Smooth muscle cell (in vitro differentiated cells): ENCODE data around the gene CLCN2. TPM values are rescaled to one million over a fixed set of nuclear protein-coding genes. Genes with fewer than 3 reads are reported as not detected.

Source experiments
- DNase-seq: peaks from one replicate; lab custom pipeline; 2025; ENCODE audit not compliant: unreplicated experiment; lab: John Stamatoyannopoulos, UW
- H2AFZ ChIP-seq: fragments of 200-600 bp; sonication (generic); 2 replicates; pipeline ENCODE4 v1.6.0; 2016; ENCODE audit warnings: antibody characterized with exemption, low read depth, mild to moderate bottlenecking
- H3F3A ChIP-seq: fragments of 200-600 bp; sonication (generic); 2 replicates; pipeline ENCODE4 v1.6.0; 2017; ENCODE audit warnings: antibody characterized with exemption, low read depth
- H3K27ac ChIP-seq: fragments of 200-600 bp; sonication (generic); 2 replicates; pipeline ENCODE4 v1.5.1; 2016; ENCODE audit warnings: low read depth, mild to moderate bottlenecking
- H3K27me3 ChIP-seq: fragments of 200-600 bp; sonication (generic); 2 replicates; pipeline ENCODE4 v1.6.1; 2016; ENCODE audit warnings: low read depth, mild to moderate bottlenecking
- H3K36me3 ChIP-seq: fragments of 200-600 bp; sonication (generic); 2 replicates; pipeline ENCODE4 v1.5.1; 2016; ENCODE audit warnings: low read depth
- H3K4me1 ChIP-seq: fragments of 200-600 bp; sonication (generic); 2 replicates; pipeline ENCODE4 v1.5.1; 2016; ENCODE audit warnings: low read depth
- H3K4me2 ChIP-seq: fragments of 200-600 bp; sonication (generic); 2 replicates; pipeline ENCODE4 v1.6.0; 2016; ENCODE audit warnings: mild to moderate bottlenecking
- H3K4me3 ChIP-seq: fragments of 200-600 bp; sonication (generic); 2 replicates; pipeline ENCODE4 v1.5.1; 2016; ENCODE audit warnings: mild to moderate bottlenecking
- H3K79me2 ChIP-seq: fragments of 200-600 bp; sonication (generic); 2 replicates; pipeline ENCODE4 v1.6.0; 2016; ENCODE audit warnings: low read depth, mild to moderate bottlenecking
- H3K9ac ChIP-seq: fragments of 200-600 bp; sonication (generic); 2 replicates; pipeline ENCODE4 v1.6.0; 2016; ENCODE audit warnings: low read depth
- H3K9me3 ChIP-seq: fragments of 200-600 bp; sonication (generic); replicated peaks from 2 replicates; pipeline ENCODE4 v1.5.1; 2016; ENCODE audit warnings: low read depth
- H4K20me1 ChIP-seq: fragments of 200-600 bp; sonication (generic); 2 replicates; pipeline ENCODE4 v1.6.0; 2016; ENCODE audit warnings: low read depth
- CTCF ChIP-seq: fragments of 200-600 bp; sonication (generic); IDR thresholded peaks from 2 replicates; pipeline ENCODE4 v1.5.1; 2017; ENCODE audit warnings: borderline replicate concordance, mild to moderate bottlenecking, antibody characterized with exemption; ENCODE audit not compliant: insufficient read depth, poor library complexity, severe bottlenecking
- WGBS: methylation state at CpG from one replicate; pipeline ENCODE4 v1.1.7; 2016; ENCODE audit warnings: low lambda C conversion rate; 5-methylcytosine and 5-hydroxymethylcytosine counted together
- polyA plus RNA-seq: library from polyadenylated mRNA; unstranded; fragments of >200 nt; fragmentation: Nextera tagmentation; extraction: Ambion mirVana; gene quantifications from 2 replicates; pipeline ENCODE4 v1.2.1, GENCODE V29; 2016
- total RNA-seq: library from RNA; depleted of rRNA; stranded (reverse); fragments of >200 nt; gene quantifications from 2 replicates; pipeline ENCODE4 v1.2.3, GENCODE V29; 2014

CLCN2 gene
- total and polyA plus RNA-seq, 2 experiments from 2014 or later: 4.1 to 4.5 TPM

GRCh38 chr3:184308744-184309143 lies 52.7 kb downstream of the CLCN2 start:
- H2AFZ ChIP-seq: no peak overlapping the region
- no peak for TF ChIP-seq CTCF
- DNase-seq: no peak
- peaks cover 41% of the 10 kb centered on the region for H4K20me1 ChIP-seq
- peaks cover 15% of the 10 kb centered on the region for H3F3A ChIP-seq
- H3K4me3 ChIP-seq: no peak overlapping the region
- H3K27me3 ChIP-seq: no peaks in the 10 kb centered on the region
- H3K36me3 ChIP-seq: peaks cover 19% of the 10 kb centered on the region
- H3K79me2 ChIP-seq: peaks cover 8% of the 10 kb centered on the region
- no peaks in the 10 kb centered on the region for H3K9me3 ChIP-seq
- 91% methylated on average over 7 of the region's 7 CpGs for WGBS
- H3K4me1 ChIP-seq: no peaks in the 10 kb centered on the region
- no peak overlapping the region for H3K27ac ChIP-seq
- H3K9ac ChIP-seq: no peak overlapping the region
- H3K4me2 ChIP-seq: no peak overlapping the region

- H3K79me2 ChIP-seq: peaks cover 12% of the 10 kb centered on the region
- peaks cover 15% of the 10 kb centered on the region for H3F3A ChIP-seq
- H3K9me3 ChIP-seq: no peaks in the 10 kb centered on the region
- no peak overlapping the region for H2AFZ ChIP-seq
- no peaks in the 10 kb centered on the region for H3K27me3 ChIP-seq
- peaks cover 49% of the 10 kb centered on the region for H4K20me1 ChIP-seq
- no peaks in the 10 kb centered on the region for H3K4me1 ChIP-seq
- peaks cover 27% of the 10 kb centered on the region for H3K36me3 ChIP-seq
- TF ChIP-seq CTCF: no peak
- H3K4me2 ChIP-seq: no peak overlapping the region
- H3K27ac ChIP-seq: no peak overlapping the region
- WGBS: 99% methylated on average over 9 of the region's 9 CpGs
- no peak for DNase-seq
- H3K9ac ChIP-seq: no peak overlapping the region
- no peak overlapping the region for H3K4me3 ChIP-seq
Measured at GRCh38 chr3:184307915-184308314, 53.5 kb downstream of the CLCN2 start.

- no peak for TF ChIP-seq CTCF
- no peak overlapping the region for H3K27ac ChIP-seq
- H3K27me3 ChIP-seq: no peaks in the 10 kb centered on the region
- no peaks in the 10 kb centered on the region for H3K9me3 ChIP-seq
- WGBS: 100% methylated on average over 4 of the region's 4 CpGs
- peaks cover 36% of the 10 kb centered on the region for H3K36me3 ChIP-seq
- H4K20me1 ChIP-seq: peaks cover 64% of the 10 kb centered on the region
- no peak overlapping the region for H3K4me2 ChIP-seq
- no peaks in the 10 kb centered on the region for H3K4me1 ChIP-seq
- no peak for DNase-seq
- H2AFZ ChIP-seq: no peak overlapping the region
- peaks cover 26% of the 10 kb centered on the region for H3K79me2 ChIP-seq
- H3F3A ChIP-seq: peaks cover 15% of the 10 kb centered on the region
- no peak overlapping the region for H3K9ac ChIP-seq
- no peak overlapping the region for H3K4me3 ChIP-seq
Measured at GRCh38 chr3:184306341-184306972, 54.9 kb downstream of the CLCN2 start.

GRCh38 chr3:184305577-184305976 lies 55.8 kb downstream of the CLCN2 start:
- H3K4me2 ChIP-seq: no peak overlapping the region
- peaks cover 35% of the 10 kb centered on the region for H3K79me2 ChIP-seq
- peaks cover 73% of the 10 kb centered on the region for H4K20me1 ChIP-seq
- no peak overlapping the region for H2AFZ ChIP-seq
- no peak overlapping the region for H3K9ac ChIP-seq
- no peak overlapping the region for H3K27ac ChIP-seq
- peaks cover 3% of the 10 kb centered on the region for H3K4me1 ChIP-seq
- peaks cover 15% of the 10 kb centered on the region for H3F3A ChIP-seq
- TF ChIP-seq CTCF: peak; percentile 22
- H3K27me3 ChIP-seq: no peaks in the 10 kb centered on the region
- no peak overlapping the region for H3K4me3 ChIP-seq
- H3K36me3 ChIP-seq: peaks cover 38% of the 10 kb centered on the region
- 90% methylated on average over 1 of the region's 1 CpG for WGBS
- H3K9me3 ChIP-seq: no peaks in the 10 kb centered on the region
- DNase-seq: no peak
